ENCODE results near the gene ATXN7L2. TPM values are rescaled to one million over a fixed set of nuclear protein-coding genes. Genes with fewer than 3 reads are reported as not detected.

Gene ATXN7L2
- total RNA-seq, 2 donors from 2014 or later = 8.4 to 19.9 TPM

- Mint-ChIP-seq H3K9me3 (no peaks in the 10 kb centered on the region), H3K4me3 (no peak overlapping the region), H3K36me3 (no peaks in the 10 kb centered on the region), H3K4me1 (ENCODE audit: low read depth in 2 of 2) (peaks cover 5 to 6% of the 10 kb centered on the region in 2 donors), H3K27ac (peak overlapping the region in 1 of 2 donors; percentile 7), H3K27me3 (no peaks in the 10 kb centered on the region)
- DNase-seq (ENCODE audit: low spot score) (no peak), ATAC-seq (no peak)
Measured at GRCh38 chr1:109530457-109531087, 46.9 kb downstream of the ATXN7L2 start.

- ATAC-seq (no peak), DNase-seq (ENCODE audit: low spot score) (no peak)
- Mint-ChIP-seq H3K4me3 (no peak overlapping the region), H3K27ac (peak overlapping the region in 1 of 2 donors; percentile 7), H3K9me3 (no peaks in the 10 kb centered on the region), H3K36me3 (no peaks in the 10 kb centered on the region), H3K4me1 (ENCODE audit: low read depth in 2 of 2) (peaks cover 5 to 6% of the 10 kb centered on the region in 2 donors), H3K27me3 (no peaks in the 10 kb centered on the region)
Measured at GRCh38 chr1:109531380-109531779, 47.7 kb downstream of the ATXN7L2 start.

- Mint-ChIP-seq H3K4me3 (no peak overlapping the region), H3K27ac (peak overlapping the region; percentile 86 to 91), H3K4me1 (ENCODE audit: low read depth in 2 of 2) (peaks cover 5 to 6% of the 10 kb centered on the region in 2 donors), H3K27me3 (no peaks in the 10 kb centered on the region), H3K9me3 (no peaks in the 10 kb centered on the region), H3K36me3 (no peaks in the 10 kb centered on the region)
- ATAC-seq (no peak), DNase-seq (ENCODE audit: low spot score) (no peak)
Measured at GRCh38 chr1:109531826-109532364, 48.2 kb downstream of the ATXN7L2 start.

- Mint-ChIP-seq H3K36me3 (no peaks in the 10 kb centered on the region), H3K4me3 (peak overlapping the region; percentile 78), H3K27ac (peak overlapping the region; percentile 86 to 91), H3K9me3 (no peaks in the 10 kb centered on the region), H3K27me3 (no peaks in the 10 kb centered on the region), H3K4me1 (ENCODE audit: low read depth in 2 of 2) (peaks cover 5 to 6% of the 10 kb centered on the region in 2 donors)
- ATAC-seq (peak; percentile 90), DNase-seq (ENCODE audit: low spot score) (peak; percentile 88)
Measured at GRCh38 chr1:109532365-109533136, 48.8 kb downstream of the ATXN7L2 start.

GRCh38 chr1:109534307-109534858, 50.7 kb downstream of the ATXN7L2 start:
- H3K9me3 Mint-ChIP-seq = no peaks in the 10 kb centered on the region
- DNase-seq (ENCODE audit: low spot score) (no peak), ATAC-seq (no peak)
- H3K4me3 Mint-ChIP-seq = no peak overlapping the region
- H3K4me1 Mint-ChIP-seq (ENCODE audit: low read depth in 2 of 2) = peaks cover 5 to 6% of the 10 kb centered on the region in 2 donors
- no peaks in the 10 kb centered on the region for H3K27me3 Mint-ChIP-seq
- H3K36me3 Mint-ChIP-seq = no peaks in the 10 kb centered on the region
- no peak overlapping the region for H3K27ac Mint-ChIP-seq

- Mint-ChIP-seq H3K4me3 (no peak overlapping the region), H3K36me3 (no peaks in the 10 kb centered on the region), H3K27ac (no peak overlapping the region), H3K4me1 (ENCODE audit: low read depth in 2 of 2) (peaks cover 5 to 6% of the 10 kb centered on the region in 2 donors), H3K9me3 (no peaks in the 10 kb centered on the region), H3K27me3 (no peaks in the 10 kb centered on the region)
- DNase-seq (ENCODE audit: low spot score) = no peak
- no peak for ATAC-seq
Measured at GRCh38 chr1:109535481-109535880, 51.8 kb downstream of the ATXN7L2 start.

GRCh38 chr1:109535971-109536491, 52.3 kb downstream of the ATXN7L2 start:
- Mint-ChIP-seq H3K4me1 (ENCODE audit: low read depth in 2 of 2) (peaks cover 5 to 6% of the 10 kb centered on the region in 2 donors), H3K36me3 (no peaks in the 10 kb centered on the region), H3K27ac (no peak overlapping the region), H3K27me3 (no peaks in the 10 kb centered on the region), H3K4me3 (no peak overlapping the region), H3K9me3 (no peaks in the 10 kb centered on the region)
- DNase-seq (ENCODE audit: low spot score) = no peak
- no peak for ATAC-seq

- Mint-ChIP-seq H3K27ac (no peak overlapping the region), H3K4me3 (no peak overlapping the region), H3K27me3 (no peaks in the 10 kb centered on the region), H3K4me1 (ENCODE audit: low read depth in 2 of 2) (peaks cover 2 to 3% of the 10 kb centered on the region in 2 donors), H3K36me3 (no peaks in the 10 kb centered on the region), H3K9me3 (no peaks in the 10 kb centered on the region)
- DNase-seq (ENCODE audit: low spot score) (no peak), ATAC-seq (no peak)
Measured at GRCh38 chr1:109537450-109538178, 53.9 kb downstream of the ATXN7L2 start.

GRCh38 chr1:109538827-109539555, 55.3 kb downstream of the ATXN7L2 start:
- Mint-ChIP-seq H3K27ac (no peak overlapping the region), H3K4me1 (ENCODE audit: low read depth in 2 of 2) (no peaks in the 10 kb centered on the region), H3K27me3 (no peaks in the 10 kb centered on the region), H3K36me3 (no peaks in the 10 kb centered on the region), H3K4me3 (no peak overlapping the region), H3K9me3 (no peaks in the 10 kb centered on the region)
- ATAC-seq (no peak), DNase-seq (ENCODE audit: low spot score) (no peak)

GRCh38 chr1:109539676-109540075, 56.0 kb downstream of the ATXN7L2 start, which contains the start of gene GPR61:
TSS of gene GPR61 (plus strand) at chr1:109539872. CDS start at chr1:109543023, 3,151 bp downstream.
- Mint-ChIP-seq H3K4me3 (no peak within 1 kb of the TSS), H3K27me3 (no peaks in the 10 kb centered on the region), H3K27ac (no peak within 1 kb of the TSS), H3K4me1 (ENCODE audit: low read depth in 2 of 2) (no peaks in the 10 kb centered on the region), H3K36me3 (no peaks in the 10 kb centered on the region), H3K9me3 (no peaks in the 10 kb centered on the region)
- no peak for ATAC-seq
- no peak for DNase-seq (ENCODE audit: low spot score)

GRCh38 chr1:109541102-109541501, 57.4 kb downstream of the ATXN7L2 start:
- Mint-ChIP-seq H3K9me3 (no peaks in the 10 kb centered on the region), H3K4me3 (no peak overlapping the region), H3K36me3 (no peaks in the 10 kb centered on the region), H3K27ac (no peak overlapping the region), H3K4me1 (ENCODE audit: low read depth in 2 of 2) (peaks cover under 1% of the 10 kb centered on the region in 2 donors), H3K27me3 (no peaks in the 10 kb centered on the region)
- ATAC-seq (no peak), DNase-seq (ENCODE audit: low spot score) (no peak)

All from natural killer cell treated with Interleukin-12 subunit alpha and Interleukin-12 subunit beta and Interleukin-15 and Interleukin-18, amount 100 ng/mL, for 72 hours (primary cell).